ENCODE measurements around the gene OR10P1.

DNA sequence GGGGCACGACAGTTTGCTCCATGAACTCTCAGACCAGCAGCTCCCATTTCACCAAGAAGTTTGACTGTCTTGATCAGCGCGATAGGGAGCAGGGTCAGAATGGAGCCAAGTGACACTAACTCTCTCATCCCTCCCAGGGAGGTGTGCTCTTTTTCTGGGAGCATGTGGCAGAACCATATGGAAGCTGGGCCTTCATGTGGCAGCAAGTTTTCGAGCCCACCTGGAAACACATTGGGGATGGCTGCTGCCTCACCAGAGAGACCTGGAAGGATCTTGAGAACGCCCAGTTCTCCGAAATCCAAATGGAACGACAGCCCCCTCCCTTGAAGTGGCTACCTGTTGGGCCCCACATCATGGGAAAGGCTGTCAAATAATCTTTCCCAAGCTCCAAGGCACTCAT, 47.0 kb downstream of the OR10P1 start:
- TF ChIP-seq, protein P1, sequence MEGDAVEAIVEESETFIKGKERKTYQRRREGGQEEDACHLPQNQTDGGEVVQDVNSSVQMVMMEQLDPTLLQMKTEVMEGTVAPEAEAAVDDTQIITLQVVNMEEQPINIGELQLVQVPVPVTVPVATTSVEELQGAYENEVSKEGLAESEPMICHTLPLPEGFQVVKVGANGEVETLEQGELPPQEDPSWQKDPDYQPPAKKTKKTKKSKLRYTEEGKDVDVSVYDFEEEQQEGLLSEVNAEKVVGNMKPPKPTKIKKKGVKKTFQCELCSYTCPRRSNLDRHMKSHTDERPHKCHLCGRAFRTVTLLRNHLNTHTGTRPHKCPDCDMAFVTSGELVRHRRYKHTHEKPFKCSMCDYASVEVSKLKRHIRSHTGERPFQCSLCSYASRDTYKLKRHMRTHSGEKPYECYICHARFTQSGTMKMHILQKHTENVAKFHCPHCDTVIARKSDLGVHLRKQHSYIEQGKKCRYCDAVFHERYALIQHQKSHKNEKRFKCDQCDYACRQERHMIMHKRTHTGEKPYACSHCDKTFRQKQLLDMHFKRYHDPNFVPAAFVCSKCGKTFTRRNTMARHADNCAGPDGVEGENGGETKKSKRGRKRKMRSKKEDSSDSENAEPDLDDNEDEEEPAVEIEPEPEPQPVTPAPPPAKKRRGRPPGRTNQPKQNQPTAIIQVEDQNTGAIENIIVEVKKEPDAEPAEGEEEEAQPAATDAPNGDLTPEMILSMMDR (conservative IDR thresholded peaks at IDR 0.05; ENCODE audit: low read length), result no peak
- no peak for TF ChIP-seq EZH2phosphoT487 (IDR thresholded peaks at IDR 0.05; ENCODE audit: borderline replicate concordance)

Measured in Loucy (cell line).